ENCODE data around the gene MRPL41.

DNA sequence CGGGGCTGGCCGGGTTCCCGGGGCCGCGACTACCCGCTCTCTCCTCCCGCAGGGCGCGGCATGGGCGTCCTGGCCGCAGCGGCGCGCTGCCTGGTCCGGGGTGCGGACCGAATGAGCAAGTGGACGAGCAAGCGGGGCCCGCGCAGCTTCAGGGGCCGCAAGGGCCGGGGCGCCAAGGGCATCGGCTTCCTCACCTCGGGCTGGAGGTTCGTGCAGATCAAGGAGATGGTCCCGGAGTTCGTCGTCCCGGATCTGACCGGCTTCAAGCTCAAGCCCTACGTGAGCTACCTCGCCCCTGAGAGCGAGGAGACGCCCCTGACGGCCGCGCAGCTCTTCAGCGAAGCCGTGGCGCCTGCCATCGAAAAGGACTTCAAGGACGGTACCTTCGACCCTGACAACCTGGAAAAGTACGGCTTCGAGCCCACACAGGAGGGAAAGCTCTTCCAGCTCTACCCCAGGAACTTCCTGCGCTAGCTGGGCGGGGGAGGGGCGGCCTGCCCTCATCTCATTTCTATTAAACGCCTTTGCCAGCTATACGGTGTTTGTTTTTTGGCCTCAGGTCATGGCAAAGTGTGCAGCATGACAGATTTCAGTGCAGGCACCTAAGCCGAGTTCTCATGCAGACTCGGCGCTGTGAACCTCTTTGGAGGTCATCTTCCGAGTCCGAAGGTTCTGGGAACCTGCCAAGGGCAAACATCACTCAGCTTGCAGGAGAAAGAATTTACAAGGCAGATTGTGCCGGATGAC, 516 bp downstream of the MRPL41 start:
- TF ChIP-seq, protein P1, sequence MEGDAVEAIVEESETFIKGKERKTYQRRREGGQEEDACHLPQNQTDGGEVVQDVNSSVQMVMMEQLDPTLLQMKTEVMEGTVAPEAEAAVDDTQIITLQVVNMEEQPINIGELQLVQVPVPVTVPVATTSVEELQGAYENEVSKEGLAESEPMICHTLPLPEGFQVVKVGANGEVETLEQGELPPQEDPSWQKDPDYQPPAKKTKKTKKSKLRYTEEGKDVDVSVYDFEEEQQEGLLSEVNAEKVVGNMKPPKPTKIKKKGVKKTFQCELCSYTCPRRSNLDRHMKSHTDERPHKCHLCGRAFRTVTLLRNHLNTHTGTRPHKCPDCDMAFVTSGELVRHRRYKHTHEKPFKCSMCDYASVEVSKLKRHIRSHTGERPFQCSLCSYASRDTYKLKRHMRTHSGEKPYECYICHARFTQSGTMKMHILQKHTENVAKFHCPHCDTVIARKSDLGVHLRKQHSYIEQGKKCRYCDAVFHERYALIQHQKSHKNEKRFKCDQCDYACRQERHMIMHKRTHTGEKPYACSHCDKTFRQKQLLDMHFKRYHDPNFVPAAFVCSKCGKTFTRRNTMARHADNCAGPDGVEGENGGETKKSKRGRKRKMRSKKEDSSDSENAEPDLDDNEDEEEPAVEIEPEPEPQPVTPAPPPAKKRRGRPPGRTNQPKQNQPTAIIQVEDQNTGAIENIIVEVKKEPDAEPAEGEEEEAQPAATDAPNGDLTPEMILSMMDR (conservative IDR thresholded peaks at IDR 0.05; ENCODE audit: low read depth in 2 of 2): no peak
- TF ChIP-seq EZH2 (IDR thresholded peaks at IDR 0.05; ENCODE audit: low read depth, unreplicated experiment) (no peak), ZNF114 (CRISPR knock-in tag; IDR thresholded peaks at IDR 0.05) (no peak), POLR2AphosphoS5 (IDR thresholded peaks at IDR 0.05; ENCODE audit: low read depth) (peak; percentile 4; the same call in 1 of the 2 replicates)
